ENCODE data around the gene FNDC7.
"Not testable (repeated sequence)": the region's sequence is repeated elsewhere in the genome, so short reads cannot be mapped to it uniquely, and the experiment has no call there.

FNDC7 gene

DNA sequence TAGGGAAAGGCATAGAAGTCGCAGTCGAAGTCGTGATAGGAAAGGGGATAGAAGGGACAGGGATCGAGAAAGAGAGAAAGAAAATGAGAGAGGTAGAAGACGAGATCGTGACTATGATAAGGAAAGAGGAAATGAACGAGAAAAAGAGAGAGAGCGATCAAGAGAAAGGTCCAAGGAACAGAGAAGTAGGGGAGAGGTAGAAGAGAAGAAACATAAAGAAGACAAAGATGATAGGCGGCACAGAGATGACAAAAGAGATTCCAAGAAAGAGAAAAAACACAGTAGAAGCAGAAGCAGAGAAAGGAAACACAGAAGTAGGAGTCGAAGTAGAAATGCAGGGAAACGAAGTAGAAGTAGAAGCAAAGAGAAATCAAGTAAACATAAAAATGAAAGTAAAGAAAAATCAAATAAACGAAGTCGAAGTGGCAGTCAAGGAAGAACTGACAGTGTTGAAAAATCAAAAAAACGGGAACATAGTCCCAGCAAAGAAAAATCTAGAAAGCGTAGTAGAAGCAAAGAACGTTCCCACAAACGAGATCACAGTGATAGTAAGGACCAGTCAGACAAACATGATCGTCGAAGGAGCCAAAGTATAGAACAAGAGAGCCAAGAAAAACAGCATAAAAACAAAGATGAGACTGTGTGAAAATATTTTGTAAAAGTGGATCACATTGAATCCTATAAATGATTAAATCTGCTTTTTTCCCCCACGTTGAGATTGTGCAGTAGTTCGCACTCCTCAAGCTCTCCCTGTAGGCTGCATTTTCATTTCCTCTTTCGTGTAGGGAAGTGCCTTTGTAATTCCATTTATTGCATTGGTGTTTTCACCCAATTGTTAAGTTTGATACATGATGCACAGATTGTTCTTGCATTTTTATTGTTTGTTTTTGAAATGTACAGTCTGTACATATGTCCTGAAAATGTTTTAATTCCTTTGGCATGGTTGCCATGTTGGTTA, 13.1 kb upstream of the FNDC7 start:
- no peak for DNase-seq

- DNase-seq, result no peak
Observed at GRCh38 chr1:108701176-108701849, 11.4 kb upstream of the FNDC7 start.

DNA sequence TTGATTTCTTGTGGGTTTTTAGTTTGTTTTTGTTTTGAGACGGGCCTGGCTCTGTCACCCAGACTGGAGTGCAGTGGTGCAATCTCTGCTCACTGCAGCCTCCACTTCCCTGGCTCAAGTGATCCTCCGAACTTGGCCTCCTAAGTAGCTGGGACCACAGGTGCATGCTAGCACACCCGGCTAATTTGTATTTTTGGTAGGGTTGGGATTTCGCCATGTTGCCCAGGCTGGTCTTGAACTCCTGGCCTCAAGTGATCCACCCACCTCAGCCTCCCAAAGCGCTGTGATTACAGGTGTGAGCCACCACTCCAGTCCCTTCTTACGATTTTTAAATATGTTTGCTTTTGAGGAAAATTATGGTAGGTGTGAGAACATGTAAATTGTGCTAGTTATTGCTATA, 10.6 kb upstream of the FNDC7 start:
- not testable (repeated sequence) for DNase-seq

DNA sequence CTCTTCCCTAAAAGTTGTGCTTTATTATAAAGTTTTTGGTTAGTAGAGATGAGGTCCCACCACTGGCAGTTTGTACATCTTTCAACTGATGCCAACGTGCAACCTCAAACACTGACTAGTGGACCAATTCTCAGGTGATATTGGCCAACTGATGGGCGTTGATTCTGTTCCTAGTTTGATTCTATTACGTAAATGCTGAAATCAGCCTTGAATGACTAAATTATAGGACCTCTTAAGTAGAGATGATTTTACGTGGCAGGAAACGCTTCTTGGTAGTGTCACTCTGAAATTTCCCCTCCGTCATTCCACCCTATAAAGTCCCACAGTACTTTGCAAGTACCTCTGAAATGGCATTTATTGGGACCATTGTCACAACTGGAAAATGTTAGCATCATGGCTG, 8.8 kb upstream of the FNDC7 start:
- peak; percentile 40 for DNase-seq

- no peak for DNase-seq
Observed at GRCh38 chr1:108704496-108704895, 8.2 kb upstream of the FNDC7 start.

DNA sequence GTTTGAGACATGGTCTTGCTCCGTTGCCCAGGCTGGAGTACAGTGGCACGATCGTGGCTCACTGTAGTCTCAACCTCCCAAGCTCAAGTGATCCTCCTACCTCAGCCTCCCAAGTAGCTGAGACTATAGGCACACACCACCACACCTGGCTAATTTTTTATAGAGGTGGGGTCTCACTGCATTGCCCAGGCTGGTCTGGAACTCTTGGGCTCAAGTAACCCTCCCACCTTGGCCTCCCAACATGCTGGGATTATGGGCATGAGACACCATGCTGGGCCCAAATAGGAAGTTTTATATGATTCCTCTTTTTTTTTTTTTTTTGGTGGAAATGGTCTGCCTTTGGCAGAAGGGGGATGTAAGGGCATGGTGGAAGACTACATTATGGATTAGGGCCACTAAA, 6.1 kb upstream of the FNDC7 start:
- no peak for DNase-seq

DNA sequence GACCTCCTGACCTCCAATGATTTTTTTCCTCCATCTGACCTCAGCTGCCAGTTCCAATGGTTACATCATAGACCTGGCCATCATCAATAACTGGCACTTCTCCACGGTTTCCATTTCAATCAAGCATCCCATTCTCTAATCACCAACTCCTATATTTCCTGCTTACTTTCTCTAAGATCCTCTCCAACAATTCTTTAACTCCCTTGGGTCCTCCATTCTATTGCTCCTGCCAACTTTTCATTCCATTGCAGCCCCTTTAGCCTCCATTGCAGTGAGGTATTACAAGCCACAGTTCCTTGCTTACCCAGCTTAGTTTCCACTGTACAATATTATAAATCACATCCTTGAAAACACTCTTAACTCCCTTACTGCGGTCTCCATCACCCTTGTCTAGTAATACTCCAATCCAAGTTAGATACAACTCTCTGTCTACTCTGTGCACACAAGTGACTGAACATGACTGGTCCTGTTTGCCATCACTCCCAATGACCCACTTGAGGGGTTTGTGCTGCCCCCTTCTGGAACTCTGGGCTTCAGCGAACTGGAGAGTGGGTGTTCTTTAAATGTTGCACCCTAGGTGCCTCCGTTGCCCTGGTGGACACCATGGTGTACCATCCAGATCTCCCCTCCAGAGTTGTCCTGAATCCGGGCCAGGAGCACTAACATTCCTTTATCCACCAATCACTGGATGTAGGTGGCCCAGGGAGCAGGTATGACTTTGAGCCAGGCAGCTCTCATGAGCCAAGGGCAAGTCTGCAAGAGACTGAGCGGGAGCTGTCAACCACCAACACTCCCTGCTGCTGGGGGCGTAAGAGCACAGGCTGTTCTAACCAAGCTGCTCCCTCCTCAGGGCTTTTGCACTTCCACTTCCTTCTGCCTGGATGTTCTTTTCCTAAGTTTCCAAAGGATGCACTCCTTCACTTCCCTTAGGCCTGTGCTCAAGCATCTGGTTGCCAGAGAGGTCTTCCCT, 3.7 kb upstream of the FNDC7 start:
- DNase-seq, result peak; percentile 77

- DNase-seq, result no peak
Observed at GRCh38 chr1:108715932-108716331, 3.2 kb downstream of the FNDC7 start.

DNA sequence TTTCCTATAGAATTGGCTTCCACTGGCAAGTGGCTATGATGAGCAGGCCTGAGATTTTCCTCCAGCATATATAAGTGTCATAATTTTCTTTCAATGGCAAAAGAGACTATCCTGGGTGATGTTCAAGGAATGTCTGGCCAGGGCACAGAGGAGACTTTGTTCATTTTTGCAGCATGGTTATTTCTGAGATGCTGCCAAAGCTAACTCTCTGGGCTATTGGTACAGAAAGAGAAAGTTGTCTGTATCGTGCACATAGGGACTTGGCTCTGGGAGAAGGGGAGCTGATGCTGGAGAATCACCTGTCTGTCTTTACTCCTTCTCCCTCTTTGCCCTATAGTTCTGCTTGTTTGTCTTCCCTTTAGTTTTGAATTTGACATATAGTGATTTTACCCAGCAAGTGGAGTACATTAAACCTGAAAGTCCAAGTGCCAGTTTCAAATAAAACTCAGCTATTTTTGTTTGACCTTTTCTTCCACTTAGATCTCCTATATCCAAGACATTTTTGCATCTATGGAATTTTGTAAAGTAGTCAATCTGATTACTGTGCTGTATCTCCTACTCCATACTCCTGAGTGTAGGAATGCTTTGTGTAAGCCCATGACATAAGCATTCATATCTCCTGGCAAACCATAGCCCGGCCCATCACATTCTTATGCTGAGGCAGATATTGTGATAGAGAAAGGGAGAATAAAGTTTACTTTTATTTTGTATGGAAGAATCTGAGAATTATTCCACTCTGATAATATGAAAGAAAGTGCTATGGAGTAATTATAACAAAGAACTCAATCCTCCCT, 3.9 kb downstream of the FNDC7 start:
- no peak for DNase-seq

GRCh38 chr1:108717774-108718316, 5.1 kb downstream of the FNDC7 start:
- DNase-seq, result no peak

- DNase-seq, result no peak
Observed at GRCh38 chr1:108718927-108719655, 6.4 kb downstream of the FNDC7 start.

DNA sequence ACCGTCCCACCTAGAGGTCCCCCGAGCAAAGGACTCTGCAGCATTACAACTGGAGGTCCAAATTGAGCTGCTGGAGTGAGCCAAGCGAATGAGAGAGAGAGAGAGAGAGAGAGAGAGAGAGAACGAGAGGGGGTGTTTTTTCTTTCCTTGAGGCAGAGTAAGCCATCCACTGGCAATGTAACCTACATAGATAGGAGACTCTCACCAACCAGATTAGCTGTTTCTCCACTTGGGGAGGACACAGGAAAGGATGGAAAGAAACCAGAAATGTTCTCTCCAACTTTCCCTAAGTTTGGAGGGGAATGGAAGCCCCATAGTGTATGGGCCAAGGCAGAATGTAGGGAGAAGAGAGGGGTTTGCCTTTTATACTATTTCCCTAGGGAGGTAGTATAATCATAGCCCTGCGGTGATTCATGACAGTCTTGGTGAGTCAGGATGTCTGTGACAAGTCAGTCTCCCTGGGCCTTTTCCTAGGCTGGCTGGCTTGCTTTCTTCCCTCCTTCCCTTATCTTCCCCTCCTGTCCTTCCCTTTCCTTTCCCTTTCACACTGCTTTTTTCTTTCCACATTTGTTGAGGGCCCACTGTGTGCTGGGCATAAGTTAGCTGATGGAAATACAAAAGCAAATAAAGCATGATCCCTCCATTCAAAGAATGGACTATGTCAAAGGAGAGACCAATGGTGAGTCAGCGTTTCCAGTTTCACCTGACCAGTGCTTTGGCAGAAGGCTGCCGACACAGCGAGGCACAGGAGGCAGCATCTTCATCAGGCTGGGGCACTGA, 7.1 kb downstream of the FNDC7 start:
- no peak for DNase-seq

DNA sequence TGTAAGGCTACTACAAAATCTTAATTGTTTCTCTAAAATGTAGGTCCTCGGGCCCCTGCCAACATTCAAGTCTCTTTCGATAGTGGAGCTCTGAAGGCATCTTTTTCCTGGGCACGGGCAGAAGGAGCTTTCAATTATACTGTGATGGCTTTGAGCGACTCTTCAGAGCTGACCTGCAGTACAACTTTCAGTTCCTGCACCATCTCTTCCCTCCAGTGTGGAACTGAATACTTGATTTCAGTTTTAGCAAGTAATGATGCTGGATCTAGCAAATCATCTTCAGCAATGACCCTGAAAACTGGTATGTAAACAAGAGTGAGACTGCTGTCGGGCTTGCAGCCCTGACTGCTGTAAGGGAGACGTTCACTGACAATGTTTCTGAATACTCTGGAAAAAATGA, 9.6 kb downstream of the FNDC7 start:
- no peak for DNase-seq

- DNase-seq, result no peak
Observed at GRCh38 chr1:108725906-108726305, 13.2 kb downstream of the FNDC7 start.

DNA sequence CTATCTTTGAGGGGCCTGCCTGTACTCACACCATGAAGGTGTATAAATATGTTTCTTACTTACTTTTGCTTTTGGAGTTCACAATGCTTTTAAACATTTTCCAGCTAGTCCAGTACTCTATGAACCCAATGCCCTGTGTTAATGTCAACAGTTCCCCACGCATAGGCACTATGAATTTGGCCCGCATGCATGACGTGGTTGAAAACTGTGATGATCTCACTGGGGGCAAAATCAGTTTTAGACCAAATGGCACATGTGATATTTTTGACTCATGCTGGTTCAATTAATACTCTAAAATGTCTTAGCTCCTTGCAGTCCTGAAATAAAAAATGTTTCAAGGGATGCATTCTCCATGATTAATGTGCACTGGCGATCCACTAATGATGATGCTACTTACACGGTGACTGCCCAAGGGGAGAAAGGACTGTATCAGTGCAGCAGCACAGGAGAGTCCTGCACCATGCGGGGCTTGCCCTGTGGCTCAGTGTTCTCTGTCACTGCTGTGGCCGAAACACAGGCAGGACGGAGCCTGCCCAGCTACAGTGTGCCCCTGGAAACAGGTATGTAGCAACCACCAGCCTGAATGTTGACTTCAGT, 15.7 kb downstream of the FNDC7 start:
- no peak for DNase-seq

DNA sequence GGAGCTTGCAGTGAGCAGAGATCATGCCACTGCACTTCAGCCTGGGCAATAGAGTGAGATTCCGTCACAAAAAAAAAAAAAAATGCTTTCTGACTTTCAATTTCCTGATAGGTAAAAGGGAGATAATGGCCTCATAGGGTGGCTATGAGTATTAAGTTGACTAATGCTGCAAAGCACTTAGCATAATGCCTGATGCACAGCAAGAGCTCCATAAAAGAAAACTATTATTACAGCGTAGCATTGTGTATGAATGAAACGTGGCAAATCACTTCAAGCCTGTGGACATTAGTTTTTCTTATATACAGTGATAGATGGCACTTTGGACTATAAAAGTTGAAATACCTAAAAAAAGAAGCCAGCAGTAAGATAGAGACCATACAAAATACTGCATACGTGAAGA, 16.8 kb downstream of the FNDC7 start:
- no peak for DNase-seq

DNA sequence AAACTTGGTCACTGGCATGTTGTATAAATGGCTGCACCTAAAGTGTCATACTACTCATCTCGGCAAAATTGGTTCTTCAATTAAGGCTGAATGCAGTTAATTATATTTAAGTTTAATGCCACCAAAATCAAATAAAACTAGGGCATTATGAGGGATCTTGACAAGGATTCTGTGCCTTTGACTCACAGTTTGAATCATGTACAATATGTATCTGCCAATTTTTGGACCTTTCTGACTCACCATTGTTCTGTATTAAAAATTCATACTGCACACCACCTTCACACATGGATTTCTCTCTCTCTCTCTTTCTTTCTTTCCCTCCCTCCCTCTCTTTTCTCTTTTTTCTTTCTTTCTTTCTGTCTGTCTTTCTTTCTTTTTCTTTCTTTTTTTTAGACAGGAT, 19.7 kb downstream of the FNDC7 start:
- no peak for DNase-seq

GRCh38 chr1:108734171-108734865, 21.6 kb downstream of the FNDC7 start:
- no peak for DNase-seq

DNA sequence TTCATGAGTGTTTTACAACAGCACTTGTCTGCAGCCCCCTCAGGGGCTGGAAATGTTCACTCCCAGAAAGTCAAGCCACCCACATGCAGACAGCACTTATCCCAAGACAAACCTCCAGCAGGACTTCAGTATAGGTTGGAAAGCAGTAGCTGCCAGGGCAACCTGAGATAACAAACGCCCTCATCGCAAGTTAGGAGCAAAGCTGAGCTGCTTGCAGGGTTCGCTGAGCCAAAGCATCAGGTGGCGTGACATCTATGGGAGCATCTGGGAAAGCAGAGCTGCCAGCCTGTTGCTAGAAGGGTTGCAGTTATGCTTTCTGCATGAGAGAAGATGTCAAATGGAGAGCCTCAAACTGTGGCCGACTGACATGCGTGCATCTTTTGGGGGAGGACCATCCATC, 29.5 kb downstream of the FNDC7 start:
- DNase-seq, result no peak
